Rectal smooth muscle tissue (tissue), 1 donor: ENCODE measurements around the gene RAB3A.
"Not testable (repeated sequence)": the region's sequence is repeated elsewhere in the genome, so short reads cannot be mapped to it uniquely, and the experiment has no call there.

Experiments used
- H3K27ac ChIP-seq: one replicate; pipeline ENCODE4 v1.7.0; 2013; ENCODE audit warnings: low read depth, low read length, inconsistent platforms
- H3K27me3 ChIP-seq: one replicate; pipeline ENCODE4 v1.7.0; 2013; ENCODE audit warnings: low read length; ENCODE audit not compliant: control insufficient read depth, insufficient read depth
- H3K36me3 ChIP-seq: one replicate; pipeline ENCODE4 v1.7.0; 2013; ENCODE audit warnings: low read length; ENCODE audit not compliant: control insufficient read depth, insufficient read depth
- H3K4me1 ChIP-seq: one replicate; pipeline ENCODE4 v1.7.0; 2013; ENCODE audit warnings: low read length; ENCODE audit not compliant: control insufficient read depth, insufficient read depth
- H3K4me3 ChIP-seq: one replicate; pipeline ENCODE4 v1.7.0; 2013; ENCODE audit warnings: low read length
- H3K9ac ChIP-seq: one replicate; pipeline ENCODE4 v1.7.0; 2013; ENCODE audit warnings: low read length

The RAB3A gene

DNA sequence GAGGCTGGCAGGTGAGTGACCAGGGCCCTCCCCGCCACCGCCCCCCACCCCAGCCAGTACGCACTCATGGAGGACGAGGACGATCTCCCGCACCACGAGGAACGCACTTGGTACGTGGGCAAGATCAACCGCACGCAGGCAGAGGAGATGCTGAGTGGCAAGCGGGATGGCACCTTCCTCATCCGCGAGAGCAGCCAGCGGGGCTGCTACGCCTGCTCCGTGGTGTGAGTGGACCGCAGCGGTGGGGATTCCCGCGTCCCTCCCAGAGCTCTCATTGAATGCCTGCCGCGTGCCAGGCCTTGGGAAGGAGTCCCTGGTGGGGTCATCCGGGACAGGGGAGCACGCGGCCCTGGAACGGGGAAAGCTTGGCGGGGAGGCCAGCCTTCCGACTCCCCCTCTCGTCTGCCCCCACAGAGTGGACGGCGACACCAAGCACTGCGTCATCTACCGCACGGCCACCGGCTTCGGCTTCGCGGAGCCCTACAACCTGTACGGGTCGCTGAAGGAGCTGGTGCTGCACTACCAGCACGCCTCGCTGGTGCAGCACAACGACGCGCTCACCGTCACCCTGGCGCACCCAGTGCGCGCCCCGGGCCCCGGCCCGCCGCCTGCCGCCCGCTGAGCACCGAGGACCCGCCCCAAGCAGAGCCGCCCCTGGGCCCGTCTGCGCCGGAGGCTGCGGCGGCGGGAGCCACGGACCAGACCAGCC, 35.0 kb downstream of the RAB3A start:
- peaks cover 3% of the 10 kb centered on the region for H3K4me1 ChIP-seq
- H3K36me3 ChIP-seq, result peaks cover 20% of the 10 kb centered on the region
- no peak overlapping the region for H3K4me3 ChIP-seq
- H3K27me3 ChIP-seq, result no peaks in the 10 kb centered on the region
- H3K9ac ChIP-seq, result no peak overlapping the region
- H3K27ac ChIP-seq, result no peak overlapping the region

- Histone ChIP-seq H3K36me3 (peaks cover 23% of the 10 kb centered on the region), H3K9ac (no peak overlapping the region), H3K27ac (no peak overlapping the region), H3K4me3 (no peak overlapping the region), H3K27me3 (no peaks in the 10 kb centered on the region), H3K4me1 (no peaks in the 10 kb centered on the region)
Measured at GRCh38 chr19:18167975-18168645, 35.7 kb downstream of the RAB3A start.

DNA sequence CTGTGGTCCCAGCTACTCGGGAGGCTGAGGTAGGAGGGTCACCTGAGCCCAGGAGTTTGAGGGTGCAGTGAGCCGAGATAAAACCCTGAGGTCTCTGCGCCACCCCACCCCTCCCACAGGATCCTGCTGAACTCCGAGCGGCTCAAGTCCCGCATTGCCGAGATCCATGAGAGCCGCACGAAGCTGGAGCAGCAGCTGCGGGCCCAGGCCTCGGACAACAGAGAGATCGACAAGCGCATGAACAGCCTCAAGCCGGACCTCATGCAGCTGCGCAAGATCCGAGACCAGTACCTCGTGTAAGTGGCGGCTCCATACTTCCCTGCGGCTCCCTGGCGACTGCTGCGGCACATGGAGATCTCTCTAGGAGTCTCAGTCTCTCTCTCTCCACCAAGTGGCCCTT, 36.8 kb downstream of the RAB3A start:
- H3K36me3 ChIP-seq, result peaks cover 32% of the 10 kb centered on the region
- H3K4me1 ChIP-seq, result no peaks in the 10 kb centered on the region
- H3K27ac ChIP-seq, result no peak overlapping the region
- no peak overlapping the region for H3K4me3 ChIP-seq
- H3K9ac ChIP-seq, result no peak overlapping the region
- H3K27me3 ChIP-seq, result no peaks in the 10 kb centered on the region

DNA sequence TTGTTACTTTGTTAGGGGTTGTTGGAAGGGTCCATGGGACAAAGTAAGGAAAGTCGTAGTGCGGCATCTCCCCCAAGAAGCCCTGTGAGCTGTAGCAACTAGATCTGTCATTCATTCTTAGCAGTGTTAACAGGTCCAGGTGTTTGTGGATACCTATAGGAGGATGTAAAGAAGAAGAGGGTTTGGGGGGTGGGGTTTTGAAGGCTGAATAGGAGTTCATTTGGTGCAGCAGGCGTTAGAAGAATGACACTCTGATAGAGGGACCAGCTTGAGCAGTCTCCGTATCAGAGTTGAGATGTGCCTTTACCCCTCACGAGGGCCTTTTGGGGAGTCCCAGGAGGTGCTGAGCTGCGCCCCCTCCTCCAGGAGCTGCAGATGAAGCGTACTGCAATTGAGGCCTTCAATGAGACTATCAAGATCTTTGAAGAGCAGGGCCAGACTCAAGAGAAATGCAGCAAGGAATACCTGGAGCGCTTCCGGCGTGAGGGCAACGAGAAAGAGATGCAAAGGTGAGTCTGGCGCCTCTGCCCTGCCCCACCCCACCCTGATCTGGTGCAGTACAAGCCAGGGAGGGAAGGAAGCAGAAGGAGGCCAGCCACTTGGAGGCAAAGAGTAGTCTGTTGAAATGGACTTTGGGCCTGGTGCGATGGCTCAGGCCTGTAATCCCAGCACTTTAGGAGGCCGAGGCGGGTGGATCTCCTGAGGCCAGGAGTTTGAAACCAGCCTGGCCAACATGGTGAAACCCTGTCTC, 37.9 kb downstream of the RAB3A start:
- Histone ChIP-seq H3K27ac (no peak overlapping the region), H3K4me1 (peaks cover 2% of the 10 kb centered on the region), H3K36me3 (peaks cover 36% of the 10 kb centered on the region), H3K4me3 (no peak overlapping the region), H3K9ac (no peak overlapping the region), H3K27me3 (no peaks in the 10 kb centered on the region)

DNA sequence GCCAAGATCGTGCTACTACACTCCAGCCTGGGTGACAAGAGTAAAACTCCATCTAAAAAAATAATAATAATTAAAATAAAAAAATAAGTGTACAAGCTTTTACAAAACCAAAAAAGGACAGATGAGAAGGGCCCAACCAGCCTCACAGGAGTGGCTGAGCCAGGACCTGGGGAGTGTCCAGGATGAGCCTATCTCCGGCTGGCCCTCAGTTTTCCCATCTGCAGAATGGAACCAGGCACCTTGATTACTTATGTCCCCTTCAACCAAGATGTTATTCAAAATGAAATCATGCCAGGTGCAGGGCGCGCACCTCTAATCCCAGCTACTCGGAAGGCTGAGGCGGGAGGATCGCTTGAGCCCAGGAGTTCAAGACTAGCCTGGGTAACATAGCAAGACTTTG, 39.8 kb downstream of the RAB3A start:
- H3K4me3 ChIP-seq, result no peak overlapping the region
- H3K9ac ChIP-seq, result no peak overlapping the region
- peaks cover 6% of the 10 kb centered on the region for H3K4me1 ChIP-seq

GRCh38 chr19:18161636-18162002, 42.2 kb downstream of the RAB3A start:
- H3K4me3 ChIP-seq, result peak overlapping the region; percentile 55
- H3K27ac ChIP-seq, result no peak overlapping the region
- peaks cover 16% of the 10 kb centered on the region for H3K4me1 ChIP-seq
- H3K36me3 ChIP-seq, result peaks cover 29% of the 10 kb centered on the region
- H3K9ac ChIP-seq, result peak overlapping the region; percentile 21
- no peaks in the 10 kb centered on the region for H3K27me3 ChIP-seq

More for the DNA sequence above, 39.8 kb downstream of the RAB3A start:
- H3K27ac ChIP-seq, result no peak overlapping the region
- H3K27me3 ChIP-seq, result no peaks in the 10 kb centered on the region
- H3K36me3 ChIP-seq, result peaks cover 36% of the 10 kb centered on the region

DNA sequence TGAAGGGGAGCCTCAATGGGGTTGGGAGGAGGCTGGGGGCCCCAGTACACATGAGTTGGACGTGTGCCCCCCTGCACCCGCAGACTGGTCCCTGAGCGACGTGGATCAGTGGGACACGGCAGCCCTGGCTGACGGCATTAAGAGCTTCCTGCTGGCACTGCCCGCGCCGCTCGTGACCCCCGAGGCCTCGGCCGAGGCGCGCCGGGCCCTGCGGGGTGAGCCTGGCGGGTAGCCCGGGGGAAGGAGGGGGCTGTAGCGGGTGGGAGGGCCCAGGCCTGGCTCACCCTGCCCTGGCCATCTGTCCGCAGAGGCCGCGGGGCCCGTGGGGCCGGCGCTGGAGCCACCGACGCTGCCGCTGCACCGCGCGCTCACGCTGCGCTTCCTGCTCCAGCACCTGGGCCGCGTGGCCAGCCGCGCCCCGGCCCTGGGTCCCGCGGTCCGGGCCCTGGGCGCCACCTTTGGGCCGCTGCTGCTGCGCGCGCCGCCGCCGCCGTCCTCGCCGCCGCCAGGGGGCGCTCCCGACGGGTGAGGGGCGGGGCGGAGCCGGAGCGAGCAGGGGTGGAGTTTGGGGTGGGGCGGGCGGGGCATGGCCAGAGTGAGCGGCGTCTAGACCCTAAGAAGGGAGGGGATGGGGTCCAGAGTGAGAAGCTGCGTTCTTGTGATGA, 42.7 kb downstream of the RAB3A start:
- peak overlapping the region; percentile 21 for H3K9ac ChIP-seq

GRCh38 chr19:18160493-18160970, 43.3 kb downstream of the RAB3A start:
- peak overlapping the region; percentile 43 for H3K4me3 ChIP-seq
- peak overlapping the region; percentile 51 for H3K27ac ChIP-seq
- no peak overlapping the region for H3K9ac ChIP-seq
- peaks cover 17% of the 10 kb centered on the region for H3K4me1 ChIP-seq
- peaks cover 22% of the 10 kb centered on the region for H3K36me3 ChIP-seq
- no peaks in the 10 kb centered on the region for H3K27me3 ChIP-seq

More for the DNA sequence above, 42.7 kb downstream of the RAB3A start:
- Histone ChIP-seq H3K36me3 (peaks cover 27% of the 10 kb centered on the region), H3K27ac (peak overlapping the region; percentile 51), H3K4me3 (peak overlapping the region; percentile 55), H3K4me1 (peaks cover 17% of the 10 kb centered on the region), H3K27me3 (no peaks in the 10 kb centered on the region)

DNA sequence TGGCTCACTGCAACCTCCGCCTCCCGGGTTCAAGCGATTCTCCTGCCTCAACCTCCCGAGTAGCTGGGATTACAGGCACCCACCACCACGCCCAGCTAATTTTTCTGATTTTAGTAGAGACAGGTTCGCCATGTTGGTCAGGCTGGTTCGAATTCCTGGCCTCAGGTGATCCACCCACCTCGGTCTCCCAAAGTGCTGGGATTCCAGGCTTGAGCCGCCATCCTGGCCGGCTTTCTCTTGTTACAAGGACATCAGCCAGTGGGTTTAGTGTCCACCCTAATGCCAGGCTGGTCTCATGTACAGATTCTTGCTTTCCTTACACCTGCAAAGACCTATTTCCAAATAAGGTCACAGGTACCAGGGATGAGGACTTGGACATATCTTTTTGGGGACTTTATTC, 44.0 kb downstream of the RAB3A start:
- Histone ChIP-seq H3K36me3 (peaks cover 22% of the 10 kb centered on the region), H3K9ac (no peak overlapping the region), H3K4me1 (peaks cover 17% of the 10 kb centered on the region), H3K27me3 (no peaks in the 10 kb centered on the region), H3K4me3 (no peak overlapping the region), H3K27ac (no peak overlapping the region)

- Histone ChIP-seq H3K36me3 (peaks cover 20% of the 10 kb centered on the region), H3K4me1 (peaks cover 22% of the 10 kb centered on the region)
- not testable (repeated sequence) for H3K27me3 ChIP-seq, H3K9ac ChIP-seq, H3K4me3 ChIP-seq, H3K27ac ChIP-seq
Measured at GRCh38 chr19:18159059-18159616, 44.7 kb downstream of the RAB3A start.

GRCh38 chr19:18158467-18158866, 45.4 kb downstream of the RAB3A start:
- Histone ChIP-seq H3K9ac (no peak overlapping the region), H3K27me3 (no peaks in the 10 kb centered on the region), H3K4me3 (no peak overlapping the region), H3K4me1 (peaks cover 26% of the 10 kb centered on the region), H3K27ac (no peak overlapping the region), H3K36me3 (peaks cover 18% of the 10 kb centered on the region)
